Measurements from ENCODE around the gene TAS2R38. TPM values are rescaled to one million over a fixed set of nuclear protein-coding genes. Genes with fewer than 3 reads are reported as not detected.
A peak's percentile ranks its signal among the peaks of the same experiment; 100 is the strongest.

TAS2R38 gene
- total RNA-seq, 1 experiment from 2014 or later: not detected

GRCh38 chr7:141975806-141976523 is 2.4 kb upstream of the TAS2R38 start (continued):
- TF ChIP-seq, protein P1, sequence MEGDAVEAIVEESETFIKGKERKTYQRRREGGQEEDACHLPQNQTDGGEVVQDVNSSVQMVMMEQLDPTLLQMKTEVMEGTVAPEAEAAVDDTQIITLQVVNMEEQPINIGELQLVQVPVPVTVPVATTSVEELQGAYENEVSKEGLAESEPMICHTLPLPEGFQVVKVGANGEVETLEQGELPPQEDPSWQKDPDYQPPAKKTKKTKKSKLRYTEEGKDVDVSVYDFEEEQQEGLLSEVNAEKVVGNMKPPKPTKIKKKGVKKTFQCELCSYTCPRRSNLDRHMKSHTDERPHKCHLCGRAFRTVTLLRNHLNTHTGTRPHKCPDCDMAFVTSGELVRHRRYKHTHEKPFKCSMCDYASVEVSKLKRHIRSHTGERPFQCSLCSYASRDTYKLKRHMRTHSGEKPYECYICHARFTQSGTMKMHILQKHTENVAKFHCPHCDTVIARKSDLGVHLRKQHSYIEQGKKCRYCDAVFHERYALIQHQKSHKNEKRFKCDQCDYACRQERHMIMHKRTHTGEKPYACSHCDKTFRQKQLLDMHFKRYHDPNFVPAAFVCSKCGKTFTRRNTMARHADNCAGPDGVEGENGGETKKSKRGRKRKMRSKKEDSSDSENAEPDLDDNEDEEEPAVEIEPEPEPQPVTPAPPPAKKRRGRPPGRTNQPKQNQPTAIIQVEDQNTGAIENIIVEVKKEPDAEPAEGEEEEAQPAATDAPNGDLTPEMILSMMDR (IDR thresholded peaks at IDR 0.05): peak; percentile 86
- TF ChIP-seq MAX (CRISPR knock-in tag; IDR thresholded peaks at IDR 0.05) (no peak), TEAD4 (CRISPR knock-in tag; IDR thresholded peaks at IDR 0.05) (no peak)

DNA sequence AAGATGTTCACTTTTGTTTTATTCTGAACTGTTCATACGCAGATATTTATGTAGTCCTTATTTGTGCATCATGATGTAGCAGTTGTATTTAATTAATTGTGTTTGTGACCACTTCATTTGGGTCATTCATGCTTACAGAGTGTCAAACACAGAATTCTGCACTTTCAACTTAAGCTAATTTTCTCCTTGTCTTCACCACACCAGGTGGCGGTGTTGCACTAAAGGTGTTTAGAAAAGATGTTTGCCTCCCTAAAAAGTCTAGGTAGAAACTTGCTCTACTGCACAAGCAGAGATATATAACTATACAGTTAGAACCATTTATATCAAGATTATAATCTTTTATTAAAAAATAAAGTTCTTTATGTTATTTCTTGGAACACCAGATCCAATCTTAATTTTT is 1.3 kb upstream of the TAS2R38 start:
- Mint-ChIP-seq H3K36me3 (no peaks in the 10 kb centered on the region), H3K27ac (no peak overlapping the region)
- TF ChIP-seq, protein P2, sequence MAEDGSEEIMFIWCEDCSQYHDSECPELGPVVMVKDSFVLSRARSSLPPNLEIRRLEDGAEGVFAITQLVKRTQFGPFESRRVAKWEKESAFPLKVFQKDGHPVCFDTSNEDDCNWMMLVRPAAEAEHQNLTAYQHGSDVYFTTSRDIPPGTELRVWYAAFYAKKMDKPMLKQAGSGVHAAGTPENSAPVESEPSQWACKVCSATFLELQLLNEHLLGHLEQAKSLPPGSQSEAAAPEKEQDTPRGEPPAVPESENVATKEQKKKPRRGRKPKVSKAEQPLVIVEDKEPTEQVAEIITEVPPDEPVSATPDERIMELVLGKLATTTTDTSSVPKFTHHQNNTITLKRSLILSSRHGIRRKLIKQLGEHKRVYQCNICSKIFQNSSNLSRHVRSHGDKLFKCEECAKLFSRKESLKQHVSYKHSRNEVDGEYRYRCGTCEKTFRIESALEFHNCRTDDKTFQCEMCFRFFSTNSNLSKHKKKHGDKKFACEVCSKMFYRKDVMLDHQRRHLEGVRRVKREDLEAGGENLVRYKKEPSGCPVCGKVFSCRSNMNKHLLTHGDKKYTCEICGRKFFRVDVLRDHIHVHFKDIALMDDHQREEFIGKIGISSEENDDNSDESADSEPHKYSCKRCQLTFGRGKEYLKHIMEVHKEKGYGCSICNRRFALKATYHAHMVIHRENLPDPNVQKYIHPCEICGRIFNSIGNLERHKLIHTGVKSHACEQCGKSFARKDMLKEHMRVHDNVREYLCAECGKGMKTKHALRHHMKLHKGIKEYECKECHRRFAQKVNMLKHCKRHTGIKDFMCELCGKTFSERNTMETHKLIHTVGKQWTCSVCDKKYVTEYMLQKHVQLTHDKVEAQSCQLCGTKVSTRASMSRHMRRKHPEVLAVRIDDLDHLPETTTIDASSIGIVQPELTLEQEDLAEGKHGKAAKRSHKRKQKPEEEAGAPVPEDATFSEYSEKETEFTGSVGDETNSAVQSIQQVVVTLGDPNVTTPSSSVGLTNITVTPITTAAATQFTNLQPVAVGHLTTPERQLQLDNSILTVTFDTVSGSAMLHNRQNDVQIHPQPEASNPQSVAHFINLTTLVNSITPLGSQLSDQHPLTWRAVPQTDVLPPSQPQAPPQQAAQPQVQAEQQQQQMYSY (CRISPR knock-in tag; IDR thresholded peaks at IDR 0.05): no peak
- no peak for TF ChIP-seq CREB1 (CRISPR knock-in tag; IDR thresholded peaks at IDR 0.05)
- no peak for TF ChIP-seq CREM (CRISPR knock-in tag; IDR thresholded peaks at IDR 0.05)
- TF ChIP-seq PRRX2 (CRISPR knock-in tag; IDR thresholded peaks at IDR 0.05): no peak
- no peak for TF ChIP-seq PREB (CRISPR knock-in tag; IDR thresholded peaks at IDR 0.05; ENCODE audit: borderline replicate concordance)
- TF ChIP-seq ZMAT4 (CRISPR knock-in tag; IDR thresholded peaks at IDR 0.05): no peak
- TF ChIP-seq USF2 (CRISPR knock-in tag; IDR thresholded peaks at IDR 0.05): no peak
- no peak for TF ChIP-seq ZNF317 (CRISPR knock-in tag; IDR thresholded peaks at IDR 0.05; ENCODE audit: borderline replicate concordance, low read depth)
- TF ChIP-seq STAT6 (CRISPR knock-in tag; conservative IDR thresholded peaks at IDR 0.05; ENCODE audit: low read depth): no peak

More for the DNA sequence above, 1.3 kb upstream of the TAS2R38 start:
- Mint-ChIP-seq H3K9me3 (no peaks in the 10 kb centered on the region), H3K4me1 (peaks cover 11% of the 10 kb centered on the region; the same call in 1 of the 2 replicates), H3K4me3 (no peak overlapping the region), H3K27me3 (ENCODE audit: low read depth) (no peaks in the 10 kb centered on the region)
- POLR2A ChIA-PET: no interaction called here
- CTCF ChIA-PET: interaction anchor here (0.6 to 4.2 kb wide), 18 partner anchors 11 to 329 kb away, joined by 3 to 54 read pairs (median 5); partner anchors contain the start of gene MGAM2
- ATAC-seq (no peak), DNase-seq (ENCODE audit: low spot score) (peak; percentile 48)

Data from WTC11 (cell line).